NCI-H2196 treated with DMSO at 0.1 percent for 48 hours (cell line): Measurements from ENCODE around the gene HABP4.

ENCODE experiments used
- DNase-seq: peaks from one replicate; lab custom pipeline; 2025; ENCODE audit not compliant: unreplicated experiment; lab: John Stamatoyannopoulos, UW

The HABP4 gene

DNA sequence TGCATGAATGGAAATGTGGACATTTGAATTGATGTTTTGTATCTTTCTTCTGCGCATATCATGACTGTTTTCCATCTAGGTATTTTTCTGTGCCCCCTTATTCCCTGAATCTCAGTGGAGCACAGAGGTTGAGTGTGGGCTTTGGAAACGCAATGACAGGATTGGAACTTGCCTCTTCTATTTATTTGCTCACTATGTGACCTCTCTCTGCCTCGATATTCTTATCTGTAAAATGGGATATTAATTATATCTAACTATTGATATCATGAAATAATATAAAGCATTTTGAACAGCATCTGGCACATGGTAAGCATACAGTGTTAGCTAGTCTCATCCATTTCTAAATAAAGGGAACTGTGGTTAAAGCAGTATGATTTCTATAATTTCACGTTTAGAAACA lies 26.0 kb downstream of the HABP4 start:
- no peak for DNase-seq

DNA sequence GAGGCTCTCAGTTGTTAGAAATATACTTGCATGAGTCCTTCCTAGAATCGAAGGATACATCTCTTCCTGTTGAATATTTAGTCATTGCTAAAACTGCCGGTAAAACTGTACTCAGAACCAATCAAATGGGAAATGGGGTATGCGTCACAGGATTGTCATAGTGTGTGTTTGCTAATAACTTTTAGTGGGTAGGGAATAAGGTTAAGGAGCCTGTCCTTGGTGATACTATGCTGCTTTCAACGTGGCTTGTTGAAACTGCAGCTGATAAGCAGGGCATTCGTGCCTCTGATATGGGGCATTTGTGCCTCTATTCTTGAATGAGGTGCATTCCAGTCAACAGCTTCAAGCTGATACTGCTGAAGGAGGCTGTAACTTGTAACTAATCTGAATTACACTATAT lies 26.6 kb downstream of the HABP4 start:
- no peak for DNase-seq

DNA sequence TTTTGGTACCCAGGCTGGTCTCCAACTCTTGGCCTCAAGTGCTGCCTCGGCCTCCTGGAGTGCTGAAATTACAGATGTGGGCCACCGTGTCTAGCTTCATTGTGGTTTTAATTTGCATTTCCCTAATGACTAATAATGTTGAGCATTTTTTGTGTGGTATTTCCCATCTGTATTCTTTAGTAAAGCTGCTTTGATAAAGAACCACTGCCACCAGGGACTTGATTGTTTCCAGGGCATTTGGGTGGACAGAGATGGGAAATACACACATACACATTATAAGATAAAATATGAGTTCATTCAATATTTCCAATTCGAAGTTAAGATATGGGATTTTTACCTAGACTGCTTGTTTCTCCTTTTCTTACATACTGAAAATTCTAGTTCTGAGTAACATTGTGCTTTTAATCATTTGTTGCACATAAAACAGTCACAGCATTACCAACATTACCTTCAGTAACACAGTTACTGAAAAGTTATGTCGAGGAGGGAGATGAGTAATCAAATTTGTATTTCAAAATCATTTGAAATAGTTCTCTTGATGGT lies 28.9 kb downstream of the HABP4 start:
- no peak for DNase-seq

DNA sequence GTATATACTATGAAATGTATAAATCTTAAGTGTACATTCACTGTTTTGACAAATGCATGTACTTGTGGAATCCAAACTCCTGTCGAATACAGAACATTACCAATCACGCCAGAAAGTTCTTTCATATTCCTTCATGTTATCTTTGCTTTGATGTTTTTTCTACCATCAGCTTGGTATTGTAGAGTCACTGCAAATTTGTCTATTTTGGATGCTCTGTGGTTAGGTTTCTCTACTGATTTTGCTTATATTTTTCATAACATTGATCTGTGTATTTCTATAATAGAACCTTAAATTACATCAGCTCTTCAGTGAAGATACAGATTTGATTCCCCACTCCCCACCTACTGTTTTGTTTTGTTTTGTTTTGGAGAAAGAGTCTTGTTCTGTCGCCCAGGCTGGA lies 30.8 kb downstream of the HABP4 start:
- no peak for DNase-seq

DNA sequence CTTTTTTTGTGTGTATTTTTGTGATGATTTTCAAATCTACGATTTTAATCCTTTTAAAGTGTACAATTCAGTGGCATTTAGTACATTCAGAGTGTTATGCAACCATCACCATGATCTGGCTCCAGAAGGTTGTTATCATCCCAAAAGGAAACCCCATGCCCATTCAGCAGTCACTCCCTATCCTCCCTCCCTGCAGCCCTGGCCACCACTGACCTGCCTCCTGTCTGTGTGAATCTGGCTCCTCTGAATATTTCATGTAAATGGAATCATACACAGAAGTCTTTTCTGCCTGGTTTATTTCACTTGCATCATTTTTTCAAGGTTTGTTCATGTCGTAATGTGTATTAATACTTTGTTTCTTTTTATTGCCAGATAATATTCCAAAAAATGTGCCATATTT lies 32.5 kb downstream of the HABP4 start:
- DNase-seq = no peak

DNA sequence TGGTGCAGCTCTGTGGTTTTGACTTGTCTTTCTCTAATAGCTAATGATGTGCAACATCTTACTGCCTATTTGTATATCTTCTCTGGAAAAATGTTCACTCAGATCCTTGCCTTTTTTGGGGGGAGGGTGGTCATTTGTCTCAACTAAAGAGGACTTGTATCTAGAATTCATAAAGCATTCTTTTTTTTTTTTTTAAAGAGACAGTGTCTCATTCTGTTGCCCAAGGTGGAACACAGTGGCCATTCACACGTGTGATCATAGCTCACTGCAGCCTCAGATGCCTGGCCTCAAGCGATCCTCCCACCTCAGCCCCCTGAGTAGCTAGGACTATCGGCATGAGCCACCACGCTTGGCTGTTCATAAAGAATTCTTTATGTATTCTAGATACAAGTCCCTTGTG lies 33.2 kb downstream of the HABP4 start:
- DNase-seq = no peak

DNA sequence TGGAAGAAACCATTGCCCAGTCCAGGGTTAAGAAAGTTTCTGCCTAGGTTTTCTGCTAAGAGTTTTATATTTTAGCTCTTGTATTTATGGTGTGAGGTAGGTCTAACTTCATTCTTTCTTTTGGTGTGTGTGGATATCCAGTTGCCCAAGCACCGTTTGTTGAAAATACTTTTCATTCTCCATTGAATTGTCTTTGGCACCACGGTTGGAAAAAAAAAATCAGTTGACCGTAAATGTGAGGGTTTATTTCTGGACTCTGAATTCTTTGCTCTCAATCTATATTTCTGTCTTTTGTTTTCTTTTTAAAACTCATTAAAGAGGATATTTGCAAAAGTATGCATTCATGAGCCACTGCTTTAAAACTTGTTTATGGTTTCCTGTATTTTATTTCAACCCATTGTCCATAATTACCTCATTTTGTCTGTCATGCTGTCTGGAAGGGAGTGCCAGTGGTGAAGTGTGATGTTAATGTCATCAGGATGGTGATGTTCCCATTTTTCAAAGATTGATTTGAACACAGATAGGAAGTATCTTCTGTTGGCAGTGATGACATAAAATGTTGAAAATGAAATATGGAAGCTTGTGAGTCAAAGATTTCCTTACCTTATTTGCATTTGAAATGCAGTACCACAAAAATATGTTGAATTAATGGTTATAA lies 33.9 kb downstream of the HABP4 start:
- no peak for DNase-seq

DNA sequence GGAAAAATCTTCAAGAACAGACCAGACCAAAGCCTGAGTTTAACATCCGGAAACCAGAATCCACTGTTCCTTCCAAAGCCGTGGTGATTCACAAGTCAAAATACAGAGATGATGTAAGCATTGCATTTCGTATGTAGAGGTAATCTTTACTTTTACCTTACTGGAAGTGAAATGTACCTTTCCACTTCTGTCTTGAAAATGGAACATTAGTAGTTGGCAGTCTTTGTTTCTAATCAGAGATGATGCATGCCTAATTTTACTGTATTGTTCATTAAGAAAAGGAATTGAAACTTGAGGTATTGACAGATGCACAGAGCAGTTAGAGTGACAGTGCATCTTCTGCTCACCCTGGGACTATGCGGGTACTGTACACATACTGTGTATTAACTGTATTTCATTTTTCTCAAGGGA lies 34.6 kb downstream of the HABP4 start:
- no peak for DNase-seq

DNA sequence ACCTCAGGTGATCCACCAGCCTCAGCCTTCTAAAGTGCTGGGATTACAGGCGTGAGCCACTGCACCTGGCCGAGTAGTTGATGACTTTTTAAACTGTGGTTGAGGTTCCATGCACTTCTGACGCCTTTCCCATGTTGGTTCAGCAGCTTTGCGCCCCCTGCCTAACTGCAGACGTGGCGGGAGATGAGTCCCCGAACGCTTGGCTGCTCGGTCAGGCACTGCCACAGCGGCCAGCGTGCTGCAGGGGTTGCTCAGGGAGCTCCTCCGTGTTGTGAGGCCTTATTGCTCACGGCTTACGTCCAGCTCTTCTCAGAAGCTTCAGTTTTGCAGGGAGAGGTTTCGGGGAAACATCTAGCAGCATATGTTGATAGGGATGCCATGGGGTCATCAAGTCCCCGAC lies 35.3 kb downstream of the HABP4 start:
- no peak for DNase-seq

DNA sequence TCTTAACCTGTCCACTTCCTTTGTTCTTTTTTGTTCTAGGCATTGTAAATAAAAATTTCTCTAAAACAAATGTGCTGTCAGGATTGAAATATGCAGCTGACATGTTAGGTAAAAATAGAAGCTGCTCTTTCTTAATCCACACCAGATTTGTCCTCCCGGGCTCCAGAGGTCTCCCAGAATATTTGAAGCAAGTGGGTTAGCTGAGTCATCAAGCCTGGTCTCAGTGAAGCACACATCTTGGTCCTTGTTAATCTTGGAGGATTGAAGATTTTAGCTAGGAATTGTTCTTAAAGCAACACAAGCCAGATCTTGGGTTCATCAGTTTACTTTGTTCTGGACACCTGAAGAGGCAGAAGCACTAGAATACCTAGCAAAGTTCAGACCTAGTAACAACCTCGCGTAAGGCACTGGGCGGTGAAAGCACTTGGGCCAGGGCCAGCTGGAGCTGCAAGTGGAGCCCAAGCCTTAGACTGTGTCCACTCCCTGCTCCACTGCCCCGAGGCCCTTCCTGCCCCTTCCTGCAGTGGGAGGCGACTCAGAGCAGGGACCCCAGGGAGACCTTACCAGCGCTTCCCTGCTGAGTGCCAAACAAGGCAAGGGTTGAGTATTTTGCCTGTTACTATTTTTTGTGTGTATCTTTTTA lies 36.5 kb downstream of the HABP4 start:
- no peak for DNase-seq

DNA sequence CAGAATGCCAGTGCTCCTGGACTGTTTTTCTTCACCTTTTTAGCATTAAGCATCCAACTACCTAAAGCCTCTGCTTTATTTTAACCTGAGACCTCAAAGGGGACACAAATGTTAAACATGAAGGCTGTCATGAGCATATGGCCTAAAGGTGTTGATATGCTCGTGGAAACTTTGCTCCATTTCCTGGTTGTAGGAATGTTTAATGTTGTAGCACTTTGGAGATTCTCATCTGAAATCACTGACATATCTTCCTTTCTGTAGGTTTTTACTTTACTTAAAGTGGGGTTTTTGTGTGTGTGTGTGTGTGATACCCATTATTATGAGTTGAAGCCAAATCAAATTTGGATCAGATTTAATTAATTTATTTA lies 37.0 kb downstream of the HABP4 start:
- DNase-seq = no peak

DNA sequence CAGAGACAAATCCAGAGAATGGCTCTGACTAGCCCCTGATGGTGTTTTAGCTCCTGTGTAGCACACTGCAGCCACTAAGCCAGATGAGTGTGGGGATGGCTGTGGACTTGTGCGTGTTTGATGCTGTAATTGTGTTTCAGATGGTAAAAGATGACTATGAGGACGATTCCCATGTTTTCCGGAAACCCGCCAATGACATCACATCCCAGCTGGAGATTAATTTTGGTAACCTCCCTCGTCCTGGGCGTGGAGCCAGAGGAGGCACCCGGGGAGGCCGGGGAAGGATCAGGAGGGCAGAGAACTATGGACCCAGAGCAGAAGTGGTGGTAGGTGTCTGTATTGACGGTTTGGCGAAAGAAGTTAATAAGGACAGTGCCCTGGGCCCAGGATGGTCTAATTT lies 38.0 kb downstream of the HABP4 start:
- no peak for DNase-seq

DNA sequence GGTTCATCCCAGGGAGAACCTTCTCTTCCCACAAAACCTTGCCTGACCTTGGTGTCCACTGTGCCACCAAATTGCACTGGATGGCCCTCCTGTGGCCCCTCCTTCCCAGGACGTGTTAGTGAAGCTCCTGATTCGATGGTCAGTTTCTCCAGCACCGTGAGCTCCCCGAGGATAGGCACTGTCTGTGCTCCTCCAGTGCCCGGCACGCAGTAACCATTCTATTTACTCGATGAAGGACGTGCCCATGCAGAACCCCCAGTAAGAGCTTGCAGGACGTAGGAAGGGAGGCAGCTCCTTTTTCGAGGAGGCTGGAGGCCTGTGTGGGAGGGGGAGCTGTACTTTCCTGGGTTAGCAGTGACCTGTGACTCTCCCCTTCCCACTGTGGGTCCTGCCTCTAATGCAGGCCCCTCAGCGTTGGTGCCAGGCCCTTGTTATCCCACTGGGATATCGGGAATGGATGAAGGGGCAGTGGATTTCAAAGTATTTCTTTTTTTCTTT lies 39.6 kb downstream of the HABP4 start:
- no peak for DNase-seq

DNA sequence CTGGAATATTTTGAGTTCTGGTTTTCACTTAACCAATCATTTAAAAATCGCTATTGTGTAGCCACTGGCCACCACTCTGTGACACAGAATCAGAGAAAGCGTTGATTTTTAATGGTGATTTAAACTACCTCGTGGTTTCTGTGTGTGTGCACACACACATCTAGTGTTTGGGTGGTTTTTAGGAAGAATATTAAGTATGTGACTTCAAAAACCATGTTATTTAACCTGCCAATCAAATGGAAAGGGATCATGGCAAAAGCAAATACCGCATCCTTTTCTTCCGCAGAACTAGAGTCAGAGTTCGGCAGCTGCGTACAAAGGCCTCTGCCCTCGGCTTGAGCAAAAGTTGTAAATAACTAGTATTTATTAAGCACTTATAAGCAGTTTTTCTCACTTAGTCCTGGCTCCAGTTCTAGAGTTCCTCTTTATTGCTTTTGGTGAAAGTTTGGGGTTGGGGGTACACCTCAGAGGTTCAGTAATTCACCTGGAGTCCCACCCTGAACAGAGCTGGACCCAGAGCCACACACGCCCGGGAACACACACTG lies 40.6 kb downstream of the HABP4 start:
- no peak for DNase-seq

DNA sequence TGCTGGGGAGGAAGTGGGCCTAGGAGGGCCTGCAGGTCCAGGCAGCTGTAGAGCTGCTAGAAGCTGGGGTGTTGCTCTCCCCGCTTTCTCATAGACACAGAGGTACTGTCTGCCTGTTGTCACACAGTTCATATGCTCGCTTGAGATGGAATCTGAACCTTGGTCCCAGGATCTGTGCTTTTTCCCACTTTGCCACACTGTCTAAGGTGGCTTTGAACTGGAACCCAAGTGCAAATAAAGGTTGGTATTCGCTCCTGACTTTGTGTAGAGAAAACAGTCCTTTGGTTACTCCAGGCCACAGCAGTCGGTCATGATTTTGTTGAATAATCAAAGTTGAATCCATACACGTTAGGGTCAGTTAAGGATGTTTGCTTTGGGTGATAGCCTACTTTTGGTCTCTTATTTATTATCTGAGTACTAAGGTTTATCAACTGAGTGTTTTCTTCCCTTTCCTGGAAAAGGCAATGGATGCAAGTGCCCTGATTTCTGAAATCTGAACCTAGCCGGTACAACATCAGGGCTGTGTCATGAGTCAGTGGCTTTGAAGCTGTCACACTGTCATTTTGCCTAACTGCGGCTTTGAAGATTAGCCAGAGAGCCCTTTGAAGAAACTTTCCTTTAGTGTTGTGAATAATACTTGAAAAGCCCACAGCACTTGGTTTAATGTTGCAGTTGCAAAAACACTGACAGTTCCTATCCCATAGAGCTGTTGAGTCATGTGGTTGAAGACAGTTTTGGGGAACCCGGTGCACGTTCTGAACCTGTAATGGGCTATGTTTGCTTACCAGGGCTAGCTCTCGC lies 41.3 kb downstream of the HABP4 start:
- no peak for DNase-seq

DNA sequence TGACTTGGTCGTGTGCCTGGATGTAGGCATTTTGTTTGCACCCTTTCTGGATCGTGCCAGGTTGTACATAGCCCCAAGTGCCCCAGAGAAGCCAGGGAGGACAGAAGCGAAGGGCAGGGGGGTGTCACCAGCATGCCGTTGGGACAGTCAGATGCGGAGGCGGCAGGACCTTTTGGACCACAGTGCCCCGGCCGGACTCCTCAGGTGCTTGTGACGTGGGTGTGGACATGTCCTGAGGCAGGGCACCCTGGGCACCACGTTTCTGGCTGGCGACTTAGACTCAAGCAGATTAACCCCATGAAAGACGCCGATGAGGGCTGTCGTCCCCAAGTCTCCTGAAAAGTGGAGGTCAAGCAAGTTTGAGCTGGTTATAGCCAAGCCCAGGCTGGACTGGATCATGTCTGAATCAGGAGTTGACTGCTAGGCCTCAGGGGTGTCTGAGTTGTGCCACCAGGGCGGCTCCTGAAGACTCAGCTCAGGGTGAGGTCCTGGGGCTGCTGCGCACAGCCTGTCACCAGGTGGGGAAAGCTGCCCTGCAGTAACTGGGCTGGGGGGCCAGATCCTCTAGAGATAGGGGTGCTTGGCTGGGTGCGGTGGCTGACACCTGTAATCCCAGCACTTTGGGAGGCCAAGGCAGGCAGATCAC lies 42.0 kb downstream of the HABP4 start:
- no peak for DNase-seq

DNA sequence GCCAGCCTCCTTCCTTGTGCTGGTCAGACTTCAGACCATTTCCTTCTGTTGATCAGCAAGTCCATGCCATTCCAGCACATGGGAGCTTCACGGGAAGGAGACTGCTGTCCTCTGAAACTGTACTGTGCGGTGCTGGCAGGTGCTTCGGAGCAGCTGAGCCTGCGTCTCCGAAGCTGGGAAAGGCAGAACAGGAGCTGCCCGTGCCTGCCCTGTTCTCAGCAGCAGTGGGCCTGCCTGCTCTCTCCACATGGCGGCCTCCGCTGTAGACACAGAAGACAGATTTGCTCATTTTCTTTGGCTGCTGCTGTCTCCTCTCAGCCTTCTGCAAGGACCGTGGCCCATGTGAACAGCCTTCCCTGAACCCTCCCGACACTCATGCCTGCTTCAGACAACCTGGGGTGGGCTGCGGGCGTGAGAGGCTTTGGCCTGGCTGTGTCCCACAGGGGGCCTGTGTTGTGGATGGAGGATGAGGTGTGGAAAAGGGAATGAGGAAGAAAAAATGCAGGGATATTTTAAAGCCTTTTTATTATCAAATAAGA lies 43.1 kb downstream of the HABP4 start:
- DNase-seq = no peak

DNA sequence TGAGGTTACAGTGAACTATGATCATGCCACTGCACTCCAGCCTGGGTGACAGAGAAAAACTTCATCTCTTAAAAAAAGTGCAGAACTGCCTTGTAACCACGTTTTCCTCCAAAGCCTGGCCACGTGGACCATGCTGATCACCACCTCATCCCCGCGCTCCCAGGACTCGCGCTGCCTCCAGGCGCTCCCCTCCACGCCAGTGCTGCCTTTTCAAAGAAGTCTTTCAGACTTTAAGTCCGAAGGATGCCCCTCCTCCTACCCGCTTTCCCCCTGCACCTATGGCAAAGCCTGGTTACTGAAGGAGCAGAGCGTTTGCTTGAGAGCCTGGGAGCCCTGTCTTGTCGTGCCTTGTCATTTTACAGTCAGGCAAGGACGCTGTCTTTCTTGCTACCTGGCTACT lies 43.8 kb downstream of the HABP4 start:
- no peak for DNase-seq

DNA sequence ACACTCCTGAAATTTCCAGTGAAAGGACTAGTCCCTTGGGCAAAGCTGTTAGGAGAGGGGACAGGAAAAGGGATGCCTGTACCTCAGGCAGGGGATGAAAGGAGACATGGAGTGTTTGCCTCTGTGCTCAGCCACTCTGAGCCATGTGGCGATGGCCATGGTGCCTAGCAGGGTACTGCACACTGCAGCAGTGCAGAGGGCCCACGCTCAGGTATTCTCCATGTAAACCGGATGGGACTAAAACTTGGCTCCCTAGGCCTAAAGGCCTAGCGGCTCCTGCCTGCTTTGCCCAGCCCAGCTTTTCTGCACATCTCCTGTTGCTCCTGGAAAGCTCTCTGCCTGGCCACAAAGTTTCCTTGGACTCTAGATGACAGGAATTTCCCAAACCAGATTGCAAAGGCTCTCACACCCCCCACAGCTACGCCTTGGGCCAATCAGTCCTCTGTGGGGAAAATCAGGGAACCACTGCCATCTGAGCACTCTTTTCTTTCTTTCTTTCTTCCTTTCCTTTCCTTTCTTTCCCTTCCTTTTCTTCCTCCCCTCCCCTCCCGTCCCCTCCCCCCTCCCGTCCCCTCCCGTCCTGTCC lies 44.3 kb downstream of the HABP4 start:
- DNase-seq = no peak

DNA sequence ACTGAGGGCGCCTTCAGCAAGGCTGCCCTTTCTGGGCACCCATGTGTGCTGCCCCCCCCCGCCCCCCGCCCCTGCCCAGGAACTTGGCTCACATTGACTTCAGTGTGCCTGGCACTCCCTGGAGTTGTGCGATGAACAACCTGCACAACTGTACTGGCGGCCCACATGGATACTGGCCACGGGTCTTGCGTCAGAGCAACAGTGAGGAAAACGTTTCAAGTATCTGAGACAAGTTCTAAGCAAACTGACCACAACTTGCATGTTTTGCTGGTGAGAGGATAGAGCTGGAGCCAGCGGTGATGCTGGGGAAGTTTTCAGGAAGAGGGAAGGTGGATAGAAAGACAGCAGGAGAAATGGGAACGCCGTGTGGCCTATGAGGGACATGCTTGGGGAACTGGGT lies 45.4 kb downstream of the HABP4 start:
- DNase-seq = no peak
